A549 (cell line): ENCODE results near the gene ESPN.

ENCODE experiments used
- CTCF ChIP-seq: fragments of >200 bp; sonication (Bioruptor Twin); formaldehyde crosslinking; IDR thresholded peaks from 3 replicates; pipeline ENCODE4 v1.5.1; 2016
- ELK1 ChIP-seq: fragments of 150-350 bp; IDR thresholded peaks from 2 replicates; pipeline ENCODE4 v1.6.1; 2014; ENCODE audit warnings: low read depth, mild to moderate bottlenecking, low read length
- EP300 ChIP-seq, 2 experiments: fragments of >200 bp; sonication (Bioruptor Twin); formaldehyde crosslinking; IDR thresholded peaks; 2 replicates in 1 of 2; 3 replicates in 1 of 2; pipeline ENCODE4 v1.6.1; 2016 to 2017
- ESRRA ChIP-seq: fragments of 150-350 bp; IDR thresholded peaks from 2 replicates; pipeline ENCODE4 v1.6.1; 2014; ENCODE audit warnings: mild to moderate bottlenecking, low read length, borderline replicate concordance
- HDAC2 ChIP-seq: fragments of 200-600 bp; sonication (generic); IDR thresholded peaks from 2 replicates; pipeline ENCODE4 v1.6.1; 2016
- HOXA7 ChIP-seq: fragments of 250-450 bp; sonication (Bioruptor Pico); IDR thresholded peaks from 2 replicates; pipeline ENCODE4 v1.5.0; 2020; ENCODE audit warnings: mild to moderate bottlenecking, moderate library complexity
- MAX ChIP-seq: IDR thresholded peaks from 2 replicates; pipeline ENCODE4 v1.6.1; 2012
- NFE2L2 ChIP-seq: fragments of 150-350 bp; conservative IDR thresholded peaks from 2 replicates; pipeline ENCODE4 v1.6.1; 2014; ENCODE audit warnings: low read length
- POLR2A ChIP-seq: IDR thresholded peaks from 2 replicates; pipeline ENCODE4 v1.6.1; 2012; ENCODE audit warnings: mild to moderate bottlenecking, low read length
- POLR2AphosphoS2 ChIP-seq: conservative IDR thresholded peaks from 2 replicates; pipeline ENCODE4 v1.6.1; 2012; ENCODE audit warnings: low read length, improper control_type of control experiment, inconsistent platforms
- RAD21 ChIP-seq, 2 experiments: fragments of >200 bp in 1 of 2; sonication (Bioruptor Twin) in 1 of 2; formaldehyde crosslinking in 1 of 2; IDR thresholded peaks in 1 of 2; conservative IDR thresholded peaks in 1 of 2; 2 replicates in 1 of 2; 3 replicates in 1 of 2; pipeline ENCODE4 v1.6.1; 2012 to 2018; ENCODE audit warnings: inconsistent platforms in 1 of 2
- RARB ChIP-seq: fragments of 250-450 bp; sonication (Bioruptor Pico); IDR thresholded peaks from 2 replicates; pipeline ENCODE4 v1.8.0; 2021; ENCODE audit warnings: mild to moderate bottlenecking, moderate library complexity
- USF2 ChIP-seq: fragments of 450-650 bp; IDR thresholded peaks from 2 replicates; pipeline ENCODE4 v1.6.1; 2014; ENCODE audit warnings: antibody characterized with exemption
- ZNF302 ChIP-seq: fragments of 250-450 bp; sonication (Bioruptor Pico); IDR thresholded peaks from 2 replicates; pipeline ENCODE4 v1.9.0; 2021; ENCODE audit warnings: inconsistent platforms, mild to moderate bottlenecking, moderate library complexity

- TF ChIP-seq POLR2A (no peak), CTCF (no peak), MAX (no peak), EP300 (IDR thresholded peaks at IDR 0.05) (no peak), POLR2AphosphoS2 (no peak), NFE2L2 (no peak), USF2 (no peak), ELK1 (no peak), HDAC2 (no peak), HOXA7 (CRISPR knock-in tag) (no peak), ESRRA (no peak), RAD21 (conservative IDR thresholded peaks at IDR 0.05 in 1 of 2, IDR thresholded peaks at IDR 0.05 in 1 of 2) (no peak), RARB (no peak), ZNF302 (CRISPR knock-in tag) (no peak)
Observed at GRCh38 chr1:6510493-6510892, 85.9 kb downstream of the ESPN start.
